ENCODE results near the gene LIN28A.

Gene LIN28A

GRCh38 chr1:26403656-26404055 lies 7.0 kb upstream of the LIN28A start:
- Mint-ChIP-seq H3K27me3 (peaks cover 44% of the 10 kb centered on the region), H3K4me1 (ENCODE audit: low read depth) (no peaks in the 10 kb centered on the region), H3K27ac (no peak overlapping the region), H3K36me3 (ENCODE audit: low read depth) (no peaks in the 10 kb centered on the region), H3K9me3 (no peaks in the 10 kb centered on the region), H3K4me3 (no peak overlapping the region)
- intact Hi-C loops (cut with micrococcal nuclease), result no loop called here

DNA sequence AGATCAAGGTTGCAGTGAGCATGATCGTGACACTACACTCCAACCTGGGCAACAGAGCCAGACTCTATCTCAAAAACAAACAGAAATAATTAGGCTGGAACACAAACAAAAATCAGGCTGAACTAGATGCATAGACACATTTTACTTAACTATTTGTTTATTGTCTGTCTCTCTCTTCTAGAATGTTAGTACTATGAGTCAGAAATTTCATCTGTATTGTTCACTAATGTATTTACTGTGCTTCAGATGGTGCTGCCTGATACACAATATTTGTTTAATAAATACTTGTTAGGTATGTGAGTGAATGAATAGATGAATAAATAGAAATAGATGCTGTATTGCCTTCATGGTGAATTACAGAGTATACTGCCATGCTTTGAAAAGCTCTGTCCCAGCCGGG lies 6.0 kb upstream of the LIN28A start:
- intact Hi-C loops (cut with micrococcal nuclease), result no loop called here
- Mint-ChIP-seq H3K4me1 (ENCODE audit: low read depth) (peaks cover 9% of the 10 kb centered on the region), H3K27me3 (peaks cover 54% of the 10 kb centered on the region), H3K27ac (no peak overlapping the region), H3K4me3 (no peak overlapping the region), H3K36me3 (ENCODE audit: low read depth) (no peaks in the 10 kb centered on the region), H3K9me3 (no peaks in the 10 kb centered on the region)

DNA sequence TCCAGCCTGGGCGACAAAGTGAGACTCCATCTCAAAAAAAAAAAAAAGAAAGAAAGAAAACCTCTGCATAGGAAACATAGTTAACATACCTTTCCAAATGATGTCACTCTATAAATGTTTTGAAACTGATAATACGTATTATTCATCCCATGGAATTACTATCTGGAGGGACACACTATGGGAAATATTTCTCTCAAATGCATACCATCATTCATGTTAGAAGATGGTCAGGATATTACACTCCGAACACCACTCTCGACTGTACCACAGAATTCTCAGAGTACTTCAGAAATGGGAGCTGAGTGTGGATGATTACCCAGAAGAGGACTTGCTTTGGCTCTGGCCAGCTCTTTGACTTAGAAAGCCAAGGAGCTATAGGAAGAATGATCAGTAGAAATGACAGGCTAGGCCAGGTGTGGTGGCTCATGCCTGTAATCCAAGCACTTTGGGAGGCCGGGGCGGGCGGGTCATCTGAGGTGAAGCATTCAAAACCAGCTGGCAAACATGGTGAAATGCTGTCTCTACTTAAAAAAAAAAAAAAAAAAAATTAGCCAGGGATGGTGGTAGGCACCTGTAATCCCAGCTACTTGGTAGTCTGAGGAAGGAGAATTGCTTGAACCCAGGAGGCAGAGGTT lies 5.2 kb upstream of the LIN28A start:
- Mint-ChIP-seq H3K36me3 (ENCODE audit: low read depth) (no peaks in the 10 kb centered on the region), H3K4me1 (ENCODE audit: low read depth) (peaks cover 11% of the 10 kb centered on the region), H3K27ac (no peak overlapping the region), H3K4me3 (no peak overlapping the region), H3K27me3 (peaks cover 57% of the 10 kb centered on the region), H3K9me3 (no peaks in the 10 kb centered on the region)
- intact Hi-C loops (cut with micrococcal nuclease), result no loop called here

GRCh38 chr1:26408604-26409003 lies 2.0 kb upstream of the LIN28A start:
- Mint-ChIP-seq H3K27ac (no peak overlapping the region), H3K9me3 (no peaks in the 10 kb centered on the region), H3K27me3 (peaks cover 66% of the 10 kb centered on the region), H3K36me3 (ENCODE audit: low read depth) (no peaks in the 10 kb centered on the region), H3K4me3 (no peak overlapping the region), H3K4me1 (ENCODE audit: low read depth) (peaks cover 24% of the 10 kb centered on the region)
- intact Hi-C loops (cut with micrococcal nuclease), result no loop called here

DNA sequence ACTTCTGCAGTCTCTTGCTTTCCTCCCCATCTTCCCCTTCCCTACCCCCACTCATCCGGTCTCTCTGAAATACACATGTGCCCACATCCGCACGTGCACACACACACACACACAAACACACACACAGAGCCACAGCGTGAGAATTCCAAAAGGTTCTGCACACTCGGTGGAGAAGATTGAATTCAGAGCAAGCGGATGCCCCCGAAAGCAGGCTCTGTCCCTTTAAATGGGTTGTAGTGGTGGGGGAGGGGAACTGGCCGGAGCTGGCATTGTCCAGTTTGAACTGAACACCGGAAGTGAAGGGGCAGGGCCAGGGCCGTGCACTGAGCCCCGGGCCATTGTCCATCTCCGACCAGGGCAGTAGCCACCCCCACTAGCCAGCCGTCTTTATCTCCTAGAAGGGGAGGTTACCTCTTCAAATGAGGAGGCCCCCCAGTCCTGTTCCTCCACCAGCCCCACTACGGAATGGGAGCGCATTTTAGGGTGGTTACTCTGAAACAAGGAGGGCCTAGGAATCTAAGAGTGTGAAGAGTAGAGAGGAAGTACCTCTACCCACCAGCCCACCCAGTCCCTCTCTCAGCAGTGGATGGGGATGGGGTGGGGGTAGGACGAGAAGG lies 1.3 kb upstream of the LIN28A start:
- intact Hi-C loops (cut with micrococcal nuclease), result no loop called here

GRCh38 chr1:26411624-26412074 lies 1.0 kb downstream of the LIN28A start:
- Mint-ChIP-seq H3K4me1 (ENCODE audit: low read depth) (peaks cover 24% of the 10 kb centered on the region), H3K4me3 (no peak overlapping the region), H3K27me3 (peaks cover 76% of the 10 kb centered on the region), H3K9me3 (no peaks in the 10 kb centered on the region), H3K27ac (no peak overlapping the region), H3K36me3 (ENCODE audit: low read depth) (no peaks in the 10 kb centered on the region)
- intact Hi-C loops (cut with micrococcal nuclease), result no loop called here

More for the DNA sequence above, 1.3 kb upstream of the LIN28A start:
- Mint-ChIP-seq H3K27me3 (peaks cover 66% of the 10 kb centered on the region), H3K4me3 (no peak overlapping the region), H3K9me3 (no peaks in the 10 kb centered on the region), H3K4me1 (ENCODE audit: low read depth) (peaks cover 24% of the 10 kb centered on the region), H3K27ac (no peak overlapping the region), H3K36me3 (ENCODE audit: low read depth) (no peaks in the 10 kb centered on the region)

DNA sequence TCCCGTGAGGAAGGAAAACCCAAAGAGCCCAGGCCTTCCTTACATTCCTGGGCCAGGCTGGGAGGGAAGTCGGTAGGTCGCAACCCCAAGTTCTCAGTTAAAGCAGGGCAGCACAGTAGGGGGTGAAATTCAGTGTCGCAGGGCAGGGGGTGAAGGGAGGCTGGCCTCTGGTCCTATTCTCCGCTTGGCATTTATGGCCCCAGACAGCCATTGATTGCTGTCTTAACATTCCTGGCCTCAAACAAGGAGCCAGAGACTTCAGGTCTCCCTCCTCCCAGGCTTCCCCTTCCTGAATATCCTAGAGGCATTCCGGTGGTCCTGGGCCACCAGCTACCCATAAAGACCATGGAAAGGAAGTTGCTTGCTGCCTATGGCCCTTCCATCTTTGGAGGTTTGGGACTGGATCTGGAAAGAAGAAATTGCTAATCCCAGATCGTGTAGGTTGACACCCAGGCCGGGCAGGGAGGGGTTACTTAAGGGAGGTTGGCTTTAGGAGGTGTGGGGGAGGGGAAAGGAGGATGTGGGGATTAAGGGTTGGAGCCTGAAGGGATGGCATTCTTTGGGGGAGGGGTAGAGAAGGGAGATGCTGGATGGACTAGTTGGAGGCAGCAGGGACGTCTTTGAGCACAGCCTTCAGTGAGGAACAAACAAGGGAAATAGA lies 1.7 kb downstream of the LIN28A start:
- Mint-ChIP-seq H3K9me3 (no peaks in the 10 kb centered on the region), H3K4me3 (no peak overlapping the region), H3K36me3 (ENCODE audit: low read depth) (no peaks in the 10 kb centered on the region), H3K4me1 (ENCODE audit: low read depth) (peaks cover 24% of the 10 kb centered on the region), H3K27ac (no peak overlapping the region), H3K27me3 (peaks cover 76% of the 10 kb centered on the region)
- intact Hi-C loops (cut with micrococcal nuclease), result no loop called here

DNA sequence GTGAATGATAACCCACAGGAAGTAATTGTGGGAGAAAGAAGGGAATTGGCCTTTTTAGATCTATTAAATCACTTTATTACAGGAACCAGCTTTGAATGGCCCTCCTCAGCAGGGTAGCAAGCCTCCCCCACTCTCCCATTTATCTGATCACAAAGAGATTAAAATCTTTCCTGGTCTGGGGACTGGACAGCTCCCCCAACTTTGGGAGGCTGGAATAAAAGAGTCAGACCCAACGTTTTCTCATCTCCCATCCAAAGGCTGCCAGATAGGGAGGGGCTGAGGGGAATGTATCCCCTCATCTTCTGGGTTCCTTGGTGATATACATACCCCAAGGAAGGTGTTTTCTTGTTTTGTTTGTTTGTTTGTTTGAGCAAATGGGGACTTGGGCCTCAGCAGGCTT lies 2.4 kb downstream of the LIN28A start:
- H3K9me3 Mint-ChIP-seq, result no peaks in the 10 kb centered on the region
- no peak overlapping the region for H3K27ac Mint-ChIP-seq
- H3K27me3 Mint-ChIP-seq, result peaks cover 76% of the 10 kb centered on the region
- intact Hi-C loops (cut with micrococcal nuclease), result no loop called here
- no peaks in the 10 kb centered on the region for H3K36me3 Mint-ChIP-seq (ENCODE audit: low read depth)
- peaks cover 24% of the 10 kb centered on the region for H3K4me1 Mint-ChIP-seq (ENCODE audit: low read depth)
- no peak overlapping the region for H3K4me3 Mint-ChIP-seq

DNA sequence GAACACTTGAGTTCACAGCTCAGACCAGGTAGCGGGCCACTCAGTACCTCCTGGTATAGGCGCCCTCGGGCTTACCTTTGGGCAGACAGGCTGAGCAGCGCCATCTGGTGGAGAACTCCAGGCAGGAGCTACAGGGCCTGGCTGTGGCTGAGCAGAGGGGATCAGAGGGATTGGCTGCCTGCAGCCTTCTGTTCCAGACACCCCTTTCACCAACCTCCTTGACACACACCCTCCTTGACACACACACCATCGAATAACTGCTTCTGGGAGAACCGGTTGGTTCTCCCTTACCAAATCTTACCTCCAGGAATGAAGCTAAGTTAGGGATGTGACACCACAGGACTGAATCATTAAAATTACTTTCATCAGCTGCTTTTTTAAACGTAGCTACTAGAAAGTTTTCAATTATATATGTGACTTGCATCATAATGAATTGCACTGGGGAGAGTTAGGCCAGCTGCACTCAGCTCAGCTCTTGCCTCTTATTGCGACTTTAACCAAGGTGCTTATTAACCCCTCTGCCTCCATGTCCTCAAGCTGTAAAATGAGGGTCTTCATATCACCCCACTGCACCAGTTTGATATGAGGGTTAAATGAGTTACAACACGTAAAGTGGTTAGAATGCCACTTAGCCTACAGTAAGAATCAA lies 6.6 kb downstream of the LIN28A start:
- no peaks in the 10 kb centered on the region for H3K36me3 Mint-ChIP-seq (ENCODE audit: low read depth)
- no peaks in the 10 kb centered on the region for H3K4me1 Mint-ChIP-seq (ENCODE audit: low read depth)
- peaks cover 55% of the 10 kb centered on the region for H3K27me3 Mint-ChIP-seq
- H3K27ac Mint-ChIP-seq, result no peak overlapping the region
- intact Hi-C loops (cut with micrococcal nuclease), result no loop called here
- H3K9me3 Mint-ChIP-seq, result no peaks in the 10 kb centered on the region
- H3K4me3 Mint-ChIP-seq, result no peak overlapping the region

GRCh38 chr1:26418865-26419349 lies 8.3 kb downstream of the LIN28A start:
- H3K27ac Mint-ChIP-seq, result no peak overlapping the region
- no peaks in the 10 kb centered on the region for H3K36me3 Mint-ChIP-seq (ENCODE audit: low read depth)
- H3K9me3 Mint-ChIP-seq, result no peaks in the 10 kb centered on the region
- H3K27me3 Mint-ChIP-seq, result peaks cover 45% of the 10 kb centered on the region
- intact Hi-C loops (cut with micrococcal nuclease), result no loop called here
- H3K4me3 Mint-ChIP-seq, result no peak overlapping the region
- H3K4me1 Mint-ChIP-seq (ENCODE audit: low read depth), result no peaks in the 10 kb centered on the region

DNA sequence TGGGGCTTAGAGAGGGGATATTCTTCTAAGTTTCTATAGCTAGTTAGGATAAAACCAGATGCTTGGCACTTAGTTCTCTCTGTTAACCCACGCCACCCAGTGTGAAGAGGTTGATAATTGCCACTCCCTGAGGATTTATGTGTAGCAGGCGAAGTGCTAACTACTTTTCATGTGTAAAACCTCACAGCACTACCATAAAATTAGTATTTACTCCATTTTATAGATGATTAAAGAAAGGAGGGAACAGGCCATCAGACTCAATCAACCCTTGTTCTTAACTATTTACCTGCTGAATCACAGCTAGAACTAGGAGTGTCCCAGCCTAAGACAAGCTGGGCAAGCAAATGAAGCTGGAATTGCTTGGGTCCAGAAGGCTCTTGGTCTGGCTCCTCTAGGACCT lies 8.9 kb downstream of the LIN28A start:
- Mint-ChIP-seq H3K36me3 (ENCODE audit: low read depth) (no peaks in the 10 kb centered on the region), H3K27ac (no peak overlapping the region), H3K4me1 (ENCODE audit: low read depth) (no peaks in the 10 kb centered on the region), H3K4me3 (no peak overlapping the region), H3K27me3 (peaks cover 39% of the 10 kb centered on the region), H3K9me3 (no peaks in the 10 kb centered on the region)
- intact Hi-C loops (cut with micrococcal nuclease), result no loop called here

- H3K4me3 Mint-ChIP-seq, result no peak overlapping the region
These were observed 19.1 kb downstream of the LIN28A start for GRCh38 chr1:26429721-26430120.

DNA sequence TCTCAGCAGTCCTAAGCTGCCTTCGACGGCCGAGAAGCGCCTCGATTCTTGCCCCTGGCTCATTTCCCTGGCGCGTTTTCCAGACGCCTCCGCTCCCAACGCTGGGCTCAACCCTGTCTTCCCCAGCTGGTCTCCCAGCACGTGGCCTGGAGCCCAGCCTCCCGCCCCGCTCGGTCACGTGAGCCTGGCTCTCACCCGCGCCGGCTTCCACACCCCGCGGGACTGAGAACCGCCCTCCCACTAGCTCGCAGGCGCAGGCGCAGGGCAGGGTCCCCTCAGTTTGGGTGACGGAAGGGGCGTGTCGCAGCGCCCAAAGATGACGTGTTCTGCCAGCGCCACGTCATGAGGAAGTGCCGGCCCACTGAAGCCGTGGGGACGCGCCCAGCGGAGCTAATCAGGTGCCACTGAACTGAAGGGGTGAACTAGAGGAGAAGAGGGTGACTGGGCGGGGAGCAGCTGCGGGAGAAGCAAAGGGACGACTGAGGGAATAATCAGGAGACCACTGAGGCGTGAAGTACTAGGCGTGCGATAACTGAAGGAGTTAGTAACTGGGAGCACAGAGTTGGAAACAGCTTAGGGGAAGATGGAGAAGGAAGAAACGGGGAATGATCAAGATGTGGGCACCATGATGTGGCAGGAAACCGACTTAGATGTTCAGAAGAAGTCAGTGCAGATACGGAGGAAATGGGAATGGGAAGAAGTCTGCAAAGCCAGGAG lies 21.5 kb downstream of the LIN28A start, which contains the start of gene DHDDS:
Gene DHDDS (plus strand): TSS at position 343 of the 717 bp plus-strand sequence. CDS start 625 bp downstream, outside the sequence.
- peaks cover 11% of the 10 kb centered on the region for H3K27me3 Mint-ChIP-seq
- peak within 1 kb of the TSS; percentile 87 for H3K4me3 Mint-ChIP-seq
- intact Hi-C loops (cut with micrococcal nuclease), result no loop called here
- peaks cover 41% of the 10 kb centered on the region for H3K36me3 Mint-ChIP-seq (ENCODE audit: low read depth)
- peak within 1 kb of the TSS; percentile 93 for H3K27ac Mint-ChIP-seq
- H3K4me1 Mint-ChIP-seq (ENCODE audit: low read depth), result peaks cover 19% of the 10 kb centered on the region
- H3K9me3 Mint-ChIP-seq, result no peaks in the 10 kb centered on the region

More at GRCh38 chr1:26429721-26430120, 19.1 kb downstream of the LIN28A start:
- Mint-ChIP-seq H3K9me3 (no peaks in the 10 kb centered on the region), H3K36me3 (ENCODE audit: low read depth) (peaks cover 18% of the 10 kb centered on the region), H3K4me1 (ENCODE audit: low read depth) (peaks cover 19% of the 10 kb centered on the region), H3K27me3 (peaks cover 19% of the 10 kb centered on the region), H3K27ac (no peak overlapping the region)
- intact Hi-C loops (cut with micrococcal nuclease), result no loop called here
